GM18519 (cell line): ENCODE results near the gene STT3B.

Source experiments
- ATAC-seq: cut with Tn5 transposase; IDR thresholded peaks from one replicate; pipeline ENCODE4 v1.9.1; 2021; ENCODE audit warnings: mild to moderate bottlenecking, moderate library complexity; ENCODE audit not compliant: unreplicated experiment, low FRiP score

Gene STT3B

DNA sequence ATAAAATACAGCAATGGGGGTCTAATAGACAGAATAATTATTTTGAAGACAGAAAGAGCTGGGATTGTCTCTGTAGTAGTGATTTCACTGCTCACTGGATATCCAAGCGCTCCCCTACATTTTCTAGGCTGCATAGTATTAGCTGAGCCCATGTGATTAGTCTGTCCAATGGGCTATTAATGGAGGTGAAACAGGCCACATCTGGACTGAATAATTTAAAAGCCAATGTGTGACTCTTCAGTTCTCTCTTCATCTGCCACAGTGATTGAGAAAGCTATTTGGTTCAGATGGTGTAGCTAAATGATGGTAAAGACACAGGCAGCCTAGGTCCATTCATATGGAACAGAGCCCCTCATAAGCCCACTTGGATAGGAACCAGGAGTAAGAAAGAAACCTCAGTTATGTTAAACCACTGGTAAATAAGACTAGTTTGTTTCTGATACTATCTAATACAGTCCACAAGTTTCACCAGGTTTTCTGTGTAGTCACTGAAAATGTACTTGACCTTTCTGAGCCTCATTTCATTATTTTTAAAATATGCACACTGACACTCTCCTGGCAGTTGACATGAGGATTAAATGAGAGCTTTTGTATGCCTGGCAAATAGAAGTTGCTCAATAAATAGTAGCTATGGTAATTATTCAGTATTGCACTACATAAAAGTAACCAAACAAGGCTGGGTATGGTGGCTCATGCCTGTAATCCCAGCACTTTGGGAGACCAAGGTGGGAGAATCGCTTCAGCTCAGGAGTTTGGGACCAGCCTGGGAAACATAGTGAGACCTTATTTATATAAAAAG lies 17.0 kb upstream of the STT3B start:
- ATAC-seq, result no peak

DNA sequence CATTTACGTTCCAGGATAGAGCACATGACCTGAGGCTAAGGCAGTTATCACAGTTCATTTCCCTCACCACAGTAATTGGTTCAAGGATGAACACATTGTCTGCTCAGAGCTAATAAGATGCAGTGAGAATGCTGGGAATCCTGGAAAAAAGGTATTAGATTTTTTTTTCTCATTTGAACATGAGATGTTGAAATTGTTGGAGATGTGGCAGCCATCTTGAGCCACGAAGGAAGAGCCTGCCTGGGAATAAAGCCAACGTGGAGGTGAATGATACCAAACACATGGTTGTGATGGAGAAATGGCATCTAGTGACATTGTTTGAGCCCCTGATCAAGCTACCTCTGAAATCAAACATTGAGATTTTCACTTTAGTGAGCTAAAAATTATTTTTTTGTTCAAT lies 16.0 kb upstream of the STT3B start:
- no peak for ATAC-seq

DNA sequence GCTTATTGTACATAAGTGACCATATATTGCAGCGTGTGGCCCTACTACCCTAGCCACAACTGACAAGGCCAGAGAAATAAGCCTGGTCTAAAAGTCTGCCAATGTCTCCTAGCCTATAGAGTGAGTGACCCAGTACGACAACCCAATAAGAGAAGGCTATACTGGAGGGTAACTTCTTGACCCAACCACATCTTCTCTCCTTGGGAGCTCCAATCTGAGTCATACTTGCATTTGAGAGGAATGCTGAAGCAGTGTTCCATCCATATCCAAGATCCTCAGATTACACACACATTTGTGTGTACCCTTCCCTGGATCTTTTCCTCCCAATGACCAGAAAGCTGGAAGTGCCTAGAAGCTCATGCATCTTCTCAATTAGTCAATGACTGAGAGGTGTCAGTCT lies 11.3 kb upstream of the STT3B start:
- no peak for ATAC-seq

DNA sequence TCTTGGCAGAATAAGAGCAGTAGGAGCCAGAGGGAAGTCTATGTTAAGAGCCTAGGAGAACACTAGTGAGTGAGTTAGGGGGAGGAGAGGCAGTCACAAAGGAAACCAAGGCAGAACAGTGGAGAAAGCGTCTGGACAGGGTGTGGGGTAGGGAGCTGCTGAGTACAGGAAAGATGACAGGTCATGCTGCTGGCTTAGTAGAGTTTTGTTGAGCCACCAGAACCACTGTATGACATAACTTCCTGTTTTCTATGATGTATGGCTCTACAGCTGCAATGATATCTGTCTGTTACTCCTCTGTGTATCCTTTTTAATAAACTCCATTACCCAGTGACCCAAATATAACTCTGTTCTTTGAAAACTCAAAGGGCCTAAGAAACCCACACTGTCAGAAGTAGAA lies 10.6 kb upstream of the STT3B start:
- no peak for ATAC-seq

DNA sequence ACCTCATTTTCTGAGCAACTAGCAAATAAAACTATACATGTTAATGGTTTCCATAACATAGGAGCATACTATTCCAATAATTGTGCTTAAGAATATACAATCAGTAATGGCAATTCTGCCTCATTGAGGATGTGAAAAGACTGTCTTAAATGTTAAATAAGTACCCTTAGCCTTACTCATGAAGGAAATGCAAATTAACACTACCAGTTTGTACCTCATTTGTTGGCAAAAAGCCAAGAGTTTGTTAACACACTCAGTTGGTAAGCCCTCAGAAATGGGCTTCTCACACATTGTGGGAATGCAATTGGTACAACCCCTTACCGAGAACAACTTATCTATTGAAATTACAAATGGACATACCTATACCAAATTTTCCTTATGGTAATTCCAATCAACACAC lies 9.2 kb upstream of the STT3B start:
- no peak for ATAC-seq

DNA sequence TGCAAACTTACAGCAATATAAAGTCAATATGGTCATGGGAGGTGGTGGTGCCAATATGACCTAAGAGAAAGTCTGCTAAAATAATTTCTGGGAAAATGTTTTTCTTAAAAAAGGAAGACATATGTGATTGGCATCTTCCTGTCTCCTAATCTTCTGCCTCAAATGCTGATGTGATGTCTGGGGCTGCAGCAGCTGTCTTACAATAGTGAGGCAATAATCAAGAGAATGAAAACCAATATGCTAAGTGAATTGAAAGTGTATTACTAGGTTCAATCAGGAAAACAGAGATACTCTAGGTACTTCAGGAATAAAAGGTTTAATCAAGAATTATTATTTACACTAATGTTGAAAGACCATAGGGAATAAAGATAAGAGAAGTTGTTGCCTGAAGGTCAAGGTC lies 7.2 kb upstream of the STT3B start:
- ATAC-seq, result no peak

DNA sequence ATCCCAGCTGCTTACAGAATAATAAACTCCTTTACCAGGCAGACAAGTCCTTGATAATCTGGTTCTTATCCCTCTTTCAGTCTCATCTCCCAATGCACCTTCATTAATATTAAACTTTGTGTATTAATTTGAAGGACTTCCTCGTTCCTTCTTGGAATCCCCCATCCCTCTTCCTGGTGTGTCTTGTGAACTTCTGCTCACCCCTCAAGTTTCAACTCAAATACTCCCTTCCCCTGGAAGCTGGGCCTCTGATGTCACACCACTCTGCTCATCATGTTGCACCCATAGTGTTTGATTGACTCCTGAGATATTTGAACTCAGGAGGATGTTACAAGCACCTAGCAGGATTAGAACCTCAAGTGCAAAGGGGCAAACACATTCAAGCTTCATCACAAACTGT lies 3.3 kb upstream of the STT3B start:
- ATAC-seq, result no peak

DNA sequence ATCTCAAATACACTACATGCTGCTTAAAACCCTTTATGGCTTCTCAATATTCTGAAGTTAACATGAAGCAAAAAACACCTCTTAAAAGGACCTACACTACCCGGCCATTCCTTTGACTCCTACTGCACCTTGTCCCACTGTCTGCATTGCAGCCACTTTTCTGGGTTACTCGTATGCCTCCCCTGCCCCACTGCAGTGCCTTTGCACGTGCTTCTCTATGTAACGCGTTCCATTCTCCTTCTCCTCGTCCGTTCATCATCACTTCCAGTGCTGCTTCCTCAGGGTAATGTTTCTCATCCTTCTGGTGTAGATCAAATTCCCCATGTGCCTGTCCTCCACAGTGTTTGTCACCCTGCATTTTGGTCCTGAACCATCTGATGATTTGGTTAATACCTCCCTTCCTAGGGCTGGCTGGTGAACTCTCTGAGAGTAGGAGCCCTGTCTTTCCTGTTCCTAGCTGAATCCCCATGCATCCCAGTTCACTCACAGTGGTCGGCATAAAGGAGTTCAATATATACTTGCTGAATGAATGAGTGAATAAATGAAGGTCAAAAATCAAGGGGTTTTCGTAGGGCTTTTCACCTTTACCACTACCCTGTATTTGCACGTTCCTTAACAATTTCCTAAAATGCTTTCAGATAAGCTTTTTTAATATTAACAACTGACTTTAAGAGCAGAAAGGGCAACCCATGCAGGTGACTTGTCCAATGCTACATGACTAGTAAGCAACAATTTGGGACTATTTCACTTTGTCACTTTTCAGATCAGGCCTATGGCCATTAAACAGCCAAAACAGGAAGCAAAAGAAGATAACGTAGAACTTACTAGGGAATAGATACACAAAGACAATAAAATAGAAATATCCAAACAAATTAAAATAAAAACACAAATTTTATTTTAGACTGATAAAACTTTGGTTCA lies 2.4 kb upstream of the STT3B start:
- no peak for ATAC-seq

DNA sequence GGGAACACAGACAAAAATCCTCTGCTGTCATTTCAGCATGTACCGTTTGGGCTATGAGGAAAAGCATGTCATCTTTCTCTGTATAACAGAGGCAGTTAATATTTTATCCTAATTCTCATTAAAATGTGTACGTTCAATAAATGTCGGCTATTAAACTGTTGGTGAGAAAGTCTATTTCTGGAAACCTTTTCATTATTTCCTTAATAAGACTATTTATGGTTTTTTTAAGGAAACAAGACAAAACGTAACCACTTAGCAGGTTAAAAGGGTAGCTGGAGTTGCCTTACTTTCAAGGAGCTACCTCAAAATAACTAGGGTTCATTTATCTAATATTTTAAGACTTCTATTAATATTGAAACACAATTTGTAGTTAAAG lies 1.8 kb upstream of the STT3B start:
- no peak for ATAC-seq

DNA sequence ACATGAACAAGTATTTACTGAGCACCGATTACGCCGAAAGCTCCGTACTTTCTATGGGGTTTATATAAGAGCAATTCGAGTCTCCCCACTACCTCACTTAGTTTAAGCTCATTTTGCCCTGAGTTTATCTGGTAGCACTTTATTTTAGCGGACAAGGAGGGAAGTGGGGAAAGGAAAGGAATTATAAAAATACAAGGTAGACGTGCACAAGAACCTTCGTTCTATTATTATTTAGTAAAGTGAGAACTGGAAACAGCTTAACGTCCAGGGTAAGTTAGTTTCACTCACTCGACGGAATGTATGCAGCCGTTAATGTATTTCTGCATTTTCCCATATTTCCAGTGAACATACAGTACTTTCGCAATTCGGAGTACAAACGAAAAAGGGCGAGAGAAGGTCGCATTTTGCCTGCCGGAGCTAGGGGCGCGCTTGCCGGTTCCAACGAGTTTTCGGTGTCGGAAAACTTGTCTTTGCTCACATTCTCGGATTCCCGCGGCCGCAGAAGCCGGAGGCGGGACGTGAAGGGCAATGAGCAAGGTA lies 1.2 kb upstream of the STT3B start:
- no peak for ATAC-seq

DNA sequence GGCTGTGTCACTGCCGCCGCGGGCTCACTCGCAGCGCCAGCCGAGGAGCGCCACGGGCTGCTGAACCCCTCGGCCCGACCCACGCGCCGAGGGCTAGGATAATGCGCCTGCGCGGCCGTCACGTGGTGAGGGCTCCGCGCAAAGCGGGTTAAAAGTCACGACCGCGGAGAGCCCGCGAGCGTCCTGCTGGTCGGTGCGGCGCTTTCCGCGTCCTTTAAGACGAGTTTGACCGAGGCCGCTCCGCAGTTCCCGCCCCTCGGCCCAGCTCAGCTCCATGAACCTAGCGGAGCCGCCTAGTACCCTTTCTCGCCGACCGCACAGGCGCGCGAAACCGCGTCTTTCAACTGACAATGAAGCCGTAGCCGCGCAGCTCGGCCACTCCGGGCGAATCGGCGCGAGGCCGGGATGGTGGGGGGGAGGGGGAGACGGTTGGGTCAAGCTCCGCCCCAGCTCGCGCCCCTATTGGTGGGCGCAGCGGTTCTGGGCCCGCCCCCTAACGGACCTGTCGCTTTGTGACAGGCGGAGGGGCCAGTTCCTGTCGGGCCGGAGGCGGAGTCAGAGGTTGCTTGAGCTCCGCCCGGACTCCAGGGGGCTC lies 636 bp upstream of the STT3B start:
- ATAC-seq, result peak; percentile 84

DNA sequence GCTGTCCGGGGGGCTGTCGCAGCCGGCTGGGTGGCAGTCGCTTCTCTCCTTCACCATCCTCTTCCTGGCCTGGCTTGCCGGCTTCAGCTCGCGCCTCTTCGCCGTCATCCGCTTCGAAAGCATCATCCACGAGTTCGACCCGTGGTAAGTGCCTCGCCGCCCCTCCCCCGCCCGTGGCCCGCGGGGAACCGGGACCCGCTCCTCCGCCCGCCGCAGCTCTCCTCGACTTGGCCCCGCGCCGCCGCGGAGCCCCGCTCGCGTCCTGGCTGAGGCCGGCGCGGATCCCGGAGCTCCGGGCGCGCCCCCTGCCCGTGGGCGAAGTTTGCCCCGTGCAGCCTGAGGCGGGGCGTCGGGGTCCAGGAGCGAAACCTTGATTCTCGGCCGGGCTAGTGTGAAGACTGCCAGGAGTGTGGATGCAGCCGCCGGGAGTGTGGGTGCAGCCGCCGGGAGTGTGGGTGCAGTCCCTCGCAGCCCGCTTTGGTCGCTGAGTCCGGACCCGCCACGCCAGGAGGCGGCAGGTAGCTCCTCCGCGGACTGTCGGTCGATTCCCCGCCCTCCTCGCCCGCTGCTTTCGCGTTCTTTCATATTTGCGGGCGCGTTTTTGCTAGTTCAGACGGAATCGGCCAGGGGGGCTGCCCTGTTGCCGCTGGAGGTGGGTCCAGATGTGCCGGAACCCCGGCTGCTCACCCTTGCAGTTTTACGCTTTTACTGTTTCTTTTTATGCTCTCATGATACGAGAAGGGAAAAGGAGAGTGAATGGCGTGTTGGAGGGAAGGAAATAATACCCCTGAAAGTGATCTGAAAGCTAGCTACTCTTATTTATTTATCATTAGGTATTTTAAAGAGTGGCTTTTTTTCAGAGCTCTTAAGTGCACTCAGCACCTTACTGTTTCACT lies 692 bp downstream of the STT3B start:
- ATAC-seq, result no peak

DNA sequence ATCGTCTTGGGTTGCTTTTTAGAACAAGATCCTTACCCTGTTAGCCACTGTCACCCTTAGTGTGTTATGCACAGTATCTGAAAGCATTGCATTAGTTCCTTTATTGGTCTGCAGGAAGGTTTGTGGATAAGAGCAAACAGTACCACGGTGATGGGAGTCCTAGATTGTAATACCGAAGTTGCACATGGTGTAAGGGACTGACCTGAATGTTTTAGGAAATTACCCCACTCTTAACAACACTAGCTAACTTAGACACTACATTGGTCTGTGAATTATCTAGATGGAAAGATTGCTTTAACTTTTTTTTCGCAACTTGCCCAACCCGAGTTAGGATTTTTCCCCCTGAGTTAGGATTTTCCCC lies 1.3 kb downstream of the STT3B start:
- ATAC-seq, result no peak

DNA sequence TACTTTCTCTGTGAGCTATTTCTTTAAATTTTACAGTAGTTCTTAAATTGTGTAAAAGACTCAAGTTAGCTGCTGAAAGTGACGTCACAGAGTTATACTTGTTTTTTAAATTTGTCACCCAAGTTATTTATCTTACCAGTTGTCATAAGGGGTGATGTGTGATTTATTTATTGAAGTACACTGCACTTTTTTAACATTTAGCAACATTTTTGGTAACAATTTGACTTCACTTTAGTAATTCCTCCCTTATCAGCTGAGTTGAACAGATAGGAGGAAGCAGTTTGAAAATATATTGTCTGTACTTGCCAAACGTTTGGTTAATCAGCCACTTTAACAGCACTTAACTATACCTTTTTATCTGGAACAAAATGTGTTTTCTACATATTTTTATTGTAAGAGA lies 3.8 kb downstream of the STT3B start:
- no peak for ATAC-seq

DNA sequence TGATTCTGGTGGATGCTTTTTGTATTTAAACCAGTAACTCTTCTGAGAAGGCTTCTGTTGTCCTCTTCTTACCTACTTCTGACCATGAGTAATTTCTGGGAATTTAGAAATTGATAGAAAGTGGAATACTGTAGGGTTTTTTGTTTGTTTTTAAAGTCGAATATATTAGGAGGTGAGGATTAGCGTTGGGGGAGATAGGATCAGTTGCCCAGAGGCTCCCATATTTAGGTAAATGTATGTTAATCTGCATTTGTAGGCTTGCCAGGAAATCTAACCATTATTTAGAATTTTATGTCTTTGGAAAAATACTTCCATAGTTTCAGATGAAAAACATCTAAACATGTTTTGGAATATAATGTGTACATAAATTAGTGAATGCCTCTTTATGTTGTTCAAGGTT lies 6.1 kb downstream of the STT3B start:
- ATAC-seq, result no peak

DNA sequence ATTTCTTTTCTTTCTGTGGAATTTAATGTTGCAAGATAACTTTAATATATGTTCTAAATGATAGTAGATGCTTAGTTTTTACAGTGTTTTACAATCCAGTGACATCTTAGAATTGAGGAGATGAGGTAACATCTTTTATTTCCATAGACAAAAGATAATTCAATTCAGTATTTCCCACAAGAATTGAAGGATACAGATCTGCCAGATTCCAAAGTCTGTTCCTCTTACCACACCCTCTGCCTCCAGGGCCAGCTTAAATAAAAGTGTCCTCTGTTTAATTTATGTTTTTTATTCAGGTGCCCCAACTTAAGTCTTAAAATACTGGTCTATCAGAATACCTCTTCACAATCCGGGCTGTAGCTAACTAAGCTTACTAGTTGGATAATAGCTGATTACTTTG lies 6.5 kb downstream of the STT3B start:
- ATAC-seq, result no peak

DNA sequence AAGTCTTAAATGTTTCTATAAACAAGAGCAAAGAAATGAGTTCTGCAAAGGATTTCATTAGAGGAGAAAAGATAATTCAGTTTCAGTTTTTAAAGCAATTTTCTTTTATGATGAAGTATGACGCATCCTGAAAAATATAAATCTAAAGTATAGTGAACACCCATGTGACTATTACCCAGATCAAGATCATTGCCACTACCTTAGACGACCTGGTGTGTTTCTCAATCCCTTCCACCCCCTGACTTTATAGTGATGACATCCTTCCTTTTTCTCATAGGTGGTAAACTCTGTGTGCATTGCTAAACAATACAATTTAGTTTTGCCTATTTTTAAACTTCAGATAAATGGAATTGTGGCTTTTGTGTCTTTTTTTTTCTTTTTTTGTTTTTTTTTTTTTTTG lies 8.4 kb downstream of the STT3B start:
- no peak for ATAC-seq

DNA sequence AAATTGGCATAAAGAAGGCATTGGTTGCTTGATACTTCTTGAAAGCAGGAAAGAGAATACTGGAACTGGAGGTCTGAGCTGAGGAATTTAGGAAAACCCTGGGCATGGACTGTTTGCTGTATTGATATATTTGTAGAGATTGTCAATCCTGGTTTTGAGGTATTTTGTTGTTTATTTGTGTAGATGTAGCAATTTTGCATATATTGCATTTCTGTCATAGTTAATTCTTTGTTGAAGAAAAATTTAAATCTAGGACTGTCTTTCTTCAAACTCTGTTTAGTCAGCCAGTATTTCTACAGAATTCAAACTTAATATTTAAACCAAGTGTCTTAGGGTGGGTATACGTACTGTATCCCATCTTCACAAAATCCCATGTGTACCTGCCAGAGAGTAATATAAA lies 9.5 kb downstream of the STT3B start:
- no peak for ATAC-seq

DNA sequence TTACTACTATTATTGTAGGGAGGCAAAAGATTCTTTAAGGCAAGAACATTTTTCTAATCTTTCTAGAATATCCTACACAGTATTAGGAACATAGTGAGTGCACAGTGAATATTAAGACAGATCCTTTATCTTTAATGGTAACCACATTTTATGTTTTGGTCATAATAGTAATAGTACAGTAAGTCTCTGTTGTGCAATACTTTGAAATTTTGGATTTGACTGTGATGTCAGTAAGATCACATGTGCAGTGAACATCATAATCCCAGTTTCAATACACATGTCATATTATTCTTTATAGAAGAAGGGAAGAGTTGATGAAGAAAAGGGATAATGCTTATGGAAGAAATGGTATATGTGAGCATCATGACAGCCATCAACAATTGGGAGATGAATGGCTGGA lies 10.7 kb downstream of the STT3B start:
- ATAC-seq, result no peak

DNA sequence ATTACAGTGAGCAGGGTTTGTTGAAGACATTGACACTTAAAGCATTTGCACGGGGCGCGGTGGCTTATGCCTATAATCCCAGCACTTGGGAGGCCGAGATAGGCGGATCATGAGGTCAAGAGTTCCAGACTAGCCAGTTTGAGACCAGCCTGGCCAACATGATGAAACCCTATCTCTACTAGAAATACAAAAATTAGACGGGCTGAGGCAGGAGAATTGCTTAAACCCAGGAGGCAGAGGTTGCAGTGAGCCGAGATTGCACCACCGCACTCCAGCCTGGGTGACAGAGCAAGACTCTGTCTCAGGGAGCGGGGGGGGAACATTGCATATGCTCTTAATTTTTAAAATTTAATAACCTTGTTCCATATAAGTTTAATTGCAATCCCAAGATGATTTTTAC lies 11.9 kb downstream of the STT3B start:
- no peak for ATAC-seq
